Tibial nerve (tissue), 4 donors: Measurements from ENCODE around the gene PTGDS. TPM values are rescaled to one million over a fixed set of nuclear protein-coding genes. Genes with fewer than 3 reads are reported as not detected.

Experiments used
- DNase-seq, 2 donors: peaks; one replicate each; pipeline ENCODE4 v3.0.0-alpha.2; 2019; ENCODE audit warnings: low spot score in 2 of 2
- H3K27ac ChIP-seq, 4 donors: fragments of 200-600 bp; sonication (generic) in 3 of 4; one replicate each; pipeline ENCODE4 v1.5.1; 2017 to 2019; ENCODE audit warnings: mild to moderate bottlenecking in 1 of 4
- H3K27me3 ChIP-seq, 2 donors: fragments of 200-600 bp; sonication (generic) in 1 of 2; one replicate each; pipeline versions ENCODE4 v1.5.1 to v1.6.0; 2017 to 2019
- H3K36me3 ChIP-seq, 3 donors: fragments of 200-600 bp; sonication (generic); one replicate each; pipeline ENCODE4 v1.5.1; 2018 to 2019
- H3K4me1 ChIP-seq, 4 donors: fragments of 200-600 bp; sonication (generic) in 3 of 4; one replicate each; pipeline ENCODE4 v1.5.1; 2017 to 2019
- H3K4me3 ChIP-seq, 4 donors: fragments of 200-600 bp; sonication (generic) in 3 of 4; one replicate each; pipeline ENCODE4 v1.5.1; 2017 to 2019; ENCODE audit warnings: mild to moderate bottlenecking in 1 of 4, moderate library complexity in 1 of 4
- H3K9me3 ChIP-seq, 4 donors: fragments of 200-600 bp; sonication (generic) in 3 of 4; one replicate each; pipeline ENCODE4 v1.5.1; 2017 to 2019
- EP300 ChIP-seq, 2 donors: sonication (generic); formaldehyde crosslinking; IDR thresholded peaks; one replicate each; pipeline ENCODE4 v1.6.1; 2017; ENCODE audit warnings: antibody characterized with exemption in 2 of 2, mild to moderate bottlenecking in 1 of 2
- POLR2A ChIP-seq, 2 donors: fragments of 450-650 bp; IDR thresholded peaks; one replicate each; pipeline ENCODE4 v1.6.1; 2017; ENCODE audit warnings: antibody characterized with exemption in 2 of 2, mild to moderate bottlenecking in 2 of 2, moderate library complexity in 2 of 2
- WGBS, 2 donors: methylation state at CpG; one replicate each; pipeline ENCODE4 v1.1.5; 2018; 5-methylcytosine and 5-hydroxymethylcytosine counted together
- total RNA-seq, 4 donors: library from RNA; depleted of rRNA; stranded (reverse); fragments of >200 nt; gene quantifications; one replicate each; pipeline ENCODE4 v1.1.0, GENCODE V29; 2016
- TF ChIP-seq, protein P1 (sequence below), 5 experiments: fragments of 200-600 bp in 3 of 5; fragments of 450-650 bp in 2 of 5; sonication (generic) in 3 of 5; IDR thresholded peaks; one replicate each; pipeline ENCODE4 v1.5.1; 2016 to 2019; ENCODE audit warnings: antibody characterized with exemption in 5 of 5, mild to moderate bottlenecking in 3 of 5, moderate library complexity in 2 of 5

The PTGDS gene
- total RNA-seq, 4 donors from 2014 or later, result 1,059 to 8,972 (median 6,550) TPM

DNA sequence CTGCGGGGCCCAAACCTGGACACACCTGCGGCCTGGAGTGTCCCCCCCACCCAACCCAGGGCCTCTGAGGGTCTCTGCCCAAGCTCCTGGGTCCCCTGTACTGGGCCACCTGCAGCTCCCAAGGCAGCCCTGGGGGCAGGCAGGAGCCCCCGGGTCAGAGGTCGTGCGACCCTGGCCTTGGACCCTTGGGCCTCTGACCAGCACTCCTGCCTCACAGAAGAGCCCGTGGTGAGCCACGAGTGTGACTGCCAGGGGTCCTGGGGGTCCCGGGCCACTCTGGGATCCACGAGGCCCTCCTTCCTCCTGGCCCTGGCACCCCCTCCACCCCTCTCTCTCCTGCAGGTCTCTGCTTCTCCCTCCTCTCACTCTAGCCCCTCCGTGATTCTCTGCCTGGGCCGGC lies 5.0 kb upstream of the PTGDS start:
- Histone ChIP-seq H3K4me3 (no peak overlapping the region), H3K27me3 (no peaks in the 10 kb centered on the region), H3K4me1 (peaks cover 0 to 62% (median 4%) of the 10 kb centered on the region in 4 donors), H3K9me3 (no peaks in the 10 kb centered on the region), H3K36me3 (no peaks in the 10 kb centered on the region), H3K27ac (peak overlapping the region in 1 of 4 donors; percentile 90)
- 48 to 73% methylated on average over 6 of the region's 11 CpGs for WGBS, 2 donors
- DNase-seq, result no peak
- TF ChIP-seq EP300 (IDR thresholded peaks at IDR 0.05) (no peak), POLR2A (IDR thresholded peaks at IDR 0.05) (no peak)
- TF ChIP-seq, protein P1, sequence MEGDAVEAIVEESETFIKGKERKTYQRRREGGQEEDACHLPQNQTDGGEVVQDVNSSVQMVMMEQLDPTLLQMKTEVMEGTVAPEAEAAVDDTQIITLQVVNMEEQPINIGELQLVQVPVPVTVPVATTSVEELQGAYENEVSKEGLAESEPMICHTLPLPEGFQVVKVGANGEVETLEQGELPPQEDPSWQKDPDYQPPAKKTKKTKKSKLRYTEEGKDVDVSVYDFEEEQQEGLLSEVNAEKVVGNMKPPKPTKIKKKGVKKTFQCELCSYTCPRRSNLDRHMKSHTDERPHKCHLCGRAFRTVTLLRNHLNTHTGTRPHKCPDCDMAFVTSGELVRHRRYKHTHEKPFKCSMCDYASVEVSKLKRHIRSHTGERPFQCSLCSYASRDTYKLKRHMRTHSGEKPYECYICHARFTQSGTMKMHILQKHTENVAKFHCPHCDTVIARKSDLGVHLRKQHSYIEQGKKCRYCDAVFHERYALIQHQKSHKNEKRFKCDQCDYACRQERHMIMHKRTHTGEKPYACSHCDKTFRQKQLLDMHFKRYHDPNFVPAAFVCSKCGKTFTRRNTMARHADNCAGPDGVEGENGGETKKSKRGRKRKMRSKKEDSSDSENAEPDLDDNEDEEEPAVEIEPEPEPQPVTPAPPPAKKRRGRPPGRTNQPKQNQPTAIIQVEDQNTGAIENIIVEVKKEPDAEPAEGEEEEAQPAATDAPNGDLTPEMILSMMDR (IDR thresholded peaks at IDR 0.05), result no peak

DNA sequence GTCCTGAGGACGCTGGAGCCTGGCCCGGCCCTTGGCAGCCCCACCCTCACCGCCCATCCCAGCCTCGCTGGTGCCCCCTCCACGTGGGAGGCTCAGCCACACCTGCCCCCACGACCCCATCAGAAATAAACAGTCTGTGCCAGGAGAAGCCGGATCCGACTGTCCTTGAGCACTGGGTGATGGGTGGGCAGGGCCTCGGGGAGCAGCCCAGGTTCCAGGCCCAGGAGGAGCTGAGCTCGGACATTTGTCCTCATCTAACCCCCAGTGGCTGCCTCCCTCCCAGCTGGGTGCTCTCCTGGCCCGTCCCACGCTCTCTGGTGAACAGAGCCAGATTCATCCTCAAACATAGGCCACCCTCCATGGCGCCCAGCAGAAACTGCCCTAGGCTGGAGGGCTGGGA lies 4.6 kb upstream of the PTGDS start:
- no peak for DNase-seq
- Histone ChIP-seq H3K4me1 (peaks cover 0 to 66% (median 6%) of the 10 kb centered on the region in 4 donors), H3K36me3 (no peaks in the 10 kb centered on the region), H3K27me3 (no peaks in the 10 kb centered on the region), H3K4me3 (no peak overlapping the region), H3K9me3 (no peaks in the 10 kb centered on the region), H3K27ac (peak overlapping the region in 1 of 4 donors; percentile 90)
- TF ChIP-seq EP300 (IDR thresholded peaks at IDR 0.05), result no peak
- no peak for TF ChIP-seq POLR2A (IDR thresholded peaks at IDR 0.05)
- TF ChIP-seq, protein P1 (IDR thresholded peaks at IDR 0.05), result no peak
- WGBS, 2 donors, result 54 to 57% methylated on average over 11 to 13 of the region's 13 CpGs

GRCh38 chr9:136973618-136974617 lies 3.4 kb upstream of the PTGDS start:
- H3K4me1 ChIP-seq, result peaks cover 0 to 73% (median 7%) of the 10 kb centered on the region in 4 donors
- TF ChIP-seq EP300 (IDR thresholded peaks at IDR 0.05) (no peak), POLR2A (IDR thresholded peaks at IDR 0.05) (no peak)
- TF ChIP-seq, protein P1 (IDR thresholded peaks at IDR 0.05), result no peak
- peak overlapping the region in 1 of 4 donors; percentile 90 for H3K27ac ChIP-seq
- no peaks in the 10 kb centered on the region for H3K36me3 ChIP-seq
- WGBS, 2 donors, result 83 to 90% methylated on average over 21 to 25 of the region's 29 CpGs
- no peaks in the 10 kb centered on the region for H3K27me3 ChIP-seq
- no peak for DNase-seq
- H3K9me3 ChIP-seq, result no peaks in the 10 kb centered on the region
- no peak overlapping the region for H3K4me3 ChIP-seq

DNA sequence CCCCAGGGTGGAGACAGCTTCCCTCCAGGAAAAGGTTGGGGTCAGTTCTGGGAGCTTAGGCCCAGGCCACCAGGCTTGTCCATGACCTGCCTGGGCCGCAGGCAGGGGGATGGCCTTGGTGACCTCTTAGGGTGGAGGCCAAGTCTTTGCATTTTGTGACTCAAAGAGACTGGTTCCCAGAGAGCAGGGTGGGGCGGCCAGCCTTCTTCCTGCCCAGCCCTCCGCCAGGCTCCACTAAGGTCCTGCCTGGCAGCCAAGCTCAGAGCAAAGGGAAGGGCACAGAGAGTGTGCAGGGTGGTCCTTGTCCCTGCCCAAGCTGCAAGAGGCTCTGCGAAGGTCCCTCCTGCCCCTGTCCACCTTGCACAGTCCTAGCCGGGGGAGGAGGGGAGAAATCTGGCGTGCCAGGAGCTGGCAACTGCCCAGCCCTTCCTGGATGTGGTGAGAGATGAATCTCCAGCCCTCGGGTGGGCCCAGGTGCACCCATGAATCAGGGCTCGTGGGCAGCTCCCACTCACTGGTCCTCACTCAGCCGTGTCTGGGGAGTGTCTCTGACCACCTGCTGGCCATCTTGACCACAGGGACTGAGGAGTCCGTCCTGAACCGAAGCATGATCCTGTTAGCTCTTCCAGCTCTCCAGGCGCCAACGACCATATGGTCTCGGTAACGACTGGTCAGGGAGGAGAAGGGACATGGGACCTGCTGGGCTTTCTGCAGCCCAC lies 2.3 kb upstream of the PTGDS start:
- Histone ChIP-seq H3K36me3 (no peaks in the 10 kb centered on the region), H3K27ac (peak overlapping the region in 3 of 4 donors; percentile 30 to 90 (median 59)), H3K27me3 (no peaks in the 10 kb centered on the region), H3K4me3 (no peak overlapping the region), H3K4me1 (peaks cover 0 to 70% (median 7%) of the 10 kb centered on the region in 4 donors), H3K9me3 (no peaks in the 10 kb centered on the region)
- WGBS, 2 donors, result 65 to 66% methylated on average over 10 to 12 of the region's 15 CpGs
- TF ChIP-seq POLR2A (IDR thresholded peaks at IDR 0.05) (no peak), EP300 (IDR thresholded peaks at IDR 0.05) (no peak)
- TF ChIP-seq, protein P1 (IDR thresholded peaks at IDR 0.05), result no peak
- no peak for DNase-seq
